Ascending aorta (tissue), 2 donors: ENCODE results near the gene ZBTB26. TPM values are rescaled to one million over a fixed set of nuclear protein-coding genes. Genes with fewer than 3 reads are reported as not detected.

ENCODE experiments used
- DNase-seq, 2 donors: peaks; one replicate each; pipeline ENCODE4 v3.0.0-alpha.2; 2019; ENCODE audit warnings: low spot score in 2 of 2
- H3K27ac ChIP-seq, 2 donors: fragments of 200-600 bp; sonication (generic); one replicate each; pipeline ENCODE4 v1.5.1; 2016 to 2017; ENCODE audit warnings: mild to moderate bottlenecking in 1 of 2
- H3K27me3 ChIP-seq: fragments of 200-600 bp; sonication (generic); one replicate; pipeline ENCODE4 v1.5.1; 2017
- H3K36me3 ChIP-seq, 2 donors: fragments of 200-600 bp; sonication (generic); one replicate each; pipeline ENCODE4 v1.5.1; 2016
- H3K4me1 ChIP-seq, 2 donors: fragments of 200-600 bp; sonication (generic); one replicate each; pipeline ENCODE4 v1.5.1; 2016 to 2017; ENCODE audit warnings: mild to moderate bottlenecking in 1 of 2
- H3K4me3 ChIP-seq, 2 donors: fragments of 200-600 bp; sonication (generic); one replicate each; pipeline ENCODE4 v1.5.1; 2016 to 2017; ENCODE audit warnings: mild to moderate bottlenecking in 1 of 2
- H3K9me3 ChIP-seq, 2 donors: fragments of 200-600 bp; sonication (generic); one replicate each; pipeline ENCODE4 v1.5.1; 2016
- intact Hi-C: fragments of 100-400 bp; cut with DNase I; formaldehyde crosslinking; loops from one replicate; pipeline ENCODE4 v1.15.1; 2023
- total RNA-seq: library from RNA; depleted of rRNA; stranded (reverse); fragments of >200 nt; gene quantifications from one replicate; pipeline ENCODE4 v1.1.0, GENCODE V29; 2016
- TF ChIP-seq, protein P1 (sequence below), 3 experiments: fragments of 200-600 bp in 2 of 3; fragments of 450-650 bp in 1 of 3; sonication (generic) in 2 of 3; IDR thresholded peaks; one replicate each; pipeline ENCODE4 v1.5.1; 2016 to 2019; ENCODE audit warnings: antibody characterized with exemption in 3 of 3, mild to moderate bottlenecking in 1 of 3, moderate library complexity in 1 of 3

ZBTB26 gene
- total RNA-seq, 1 donor from 2014 or later: 0.96 TPM

DNA sequence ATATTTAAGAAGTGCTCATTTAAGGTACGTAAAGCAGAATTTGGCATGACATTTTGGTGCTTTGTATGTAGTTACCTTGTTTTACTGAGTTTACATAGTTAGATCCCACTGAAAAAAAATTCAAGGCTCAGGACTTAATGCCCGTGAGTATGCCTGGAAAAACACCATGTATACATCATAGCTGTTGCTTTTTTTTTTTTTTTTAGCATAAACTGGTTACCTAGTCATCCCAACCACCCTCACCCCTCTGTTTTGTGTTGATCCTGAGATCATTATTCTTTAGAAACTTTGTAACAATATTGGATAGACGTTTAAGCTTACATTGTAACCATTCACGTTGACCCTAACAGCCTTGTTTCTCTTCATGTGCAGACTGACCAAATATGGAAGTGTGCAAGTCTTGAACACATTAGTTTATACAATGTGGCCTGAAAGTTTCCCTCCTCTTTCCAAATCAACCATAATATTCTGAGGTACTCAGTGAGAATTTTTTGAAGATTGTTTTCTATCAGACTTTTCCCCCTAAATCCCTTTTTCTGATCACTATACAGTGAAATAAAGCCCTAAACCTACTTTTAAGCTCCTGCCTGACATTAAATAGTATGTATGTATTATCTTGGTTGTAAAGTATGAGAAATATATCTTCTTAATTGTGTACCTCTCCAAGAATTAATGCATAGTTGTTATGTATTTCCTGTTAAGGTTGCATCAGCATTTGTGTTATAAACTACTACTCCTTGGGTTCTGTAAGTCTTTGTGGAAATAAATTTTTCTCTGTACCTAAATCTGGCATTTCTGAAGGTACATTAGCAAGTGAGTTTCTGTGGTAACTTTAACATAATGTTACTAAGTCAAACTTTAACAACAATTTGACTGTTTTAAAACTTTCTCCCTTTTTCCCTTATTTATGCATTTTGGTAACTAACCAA lies 13.9 kb upstream of the ZBTB26 start:
- no peak overlapping the region for H3K4me3 ChIP-seq
- H3K27me3 ChIP-seq: no peaks in the 10 kb centered on the region
- TF ChIP-seq, protein P1, sequence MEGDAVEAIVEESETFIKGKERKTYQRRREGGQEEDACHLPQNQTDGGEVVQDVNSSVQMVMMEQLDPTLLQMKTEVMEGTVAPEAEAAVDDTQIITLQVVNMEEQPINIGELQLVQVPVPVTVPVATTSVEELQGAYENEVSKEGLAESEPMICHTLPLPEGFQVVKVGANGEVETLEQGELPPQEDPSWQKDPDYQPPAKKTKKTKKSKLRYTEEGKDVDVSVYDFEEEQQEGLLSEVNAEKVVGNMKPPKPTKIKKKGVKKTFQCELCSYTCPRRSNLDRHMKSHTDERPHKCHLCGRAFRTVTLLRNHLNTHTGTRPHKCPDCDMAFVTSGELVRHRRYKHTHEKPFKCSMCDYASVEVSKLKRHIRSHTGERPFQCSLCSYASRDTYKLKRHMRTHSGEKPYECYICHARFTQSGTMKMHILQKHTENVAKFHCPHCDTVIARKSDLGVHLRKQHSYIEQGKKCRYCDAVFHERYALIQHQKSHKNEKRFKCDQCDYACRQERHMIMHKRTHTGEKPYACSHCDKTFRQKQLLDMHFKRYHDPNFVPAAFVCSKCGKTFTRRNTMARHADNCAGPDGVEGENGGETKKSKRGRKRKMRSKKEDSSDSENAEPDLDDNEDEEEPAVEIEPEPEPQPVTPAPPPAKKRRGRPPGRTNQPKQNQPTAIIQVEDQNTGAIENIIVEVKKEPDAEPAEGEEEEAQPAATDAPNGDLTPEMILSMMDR (IDR thresholded peaks at IDR 0.05): no peak
- no peaks in the 10 kb centered on the region for H3K9me3 ChIP-seq
- intact Hi-C loops: loop anchor here (5.0 kb wide), 1 partner anchor 32 kb away; no protein-coding TSS in a partner anchor
- peak overlapping the region in 1 of 2 donors; percentile 18 for H3K27ac ChIP-seq
- peaks cover 0 to 4% of the 10 kb centered on the region in 2 donors for H3K36me3 ChIP-seq
- peaks cover 11 to 26% of the 10 kb centered on the region in 2 donors for H3K4me1 ChIP-seq
- DNase-seq: no peak

DNA sequence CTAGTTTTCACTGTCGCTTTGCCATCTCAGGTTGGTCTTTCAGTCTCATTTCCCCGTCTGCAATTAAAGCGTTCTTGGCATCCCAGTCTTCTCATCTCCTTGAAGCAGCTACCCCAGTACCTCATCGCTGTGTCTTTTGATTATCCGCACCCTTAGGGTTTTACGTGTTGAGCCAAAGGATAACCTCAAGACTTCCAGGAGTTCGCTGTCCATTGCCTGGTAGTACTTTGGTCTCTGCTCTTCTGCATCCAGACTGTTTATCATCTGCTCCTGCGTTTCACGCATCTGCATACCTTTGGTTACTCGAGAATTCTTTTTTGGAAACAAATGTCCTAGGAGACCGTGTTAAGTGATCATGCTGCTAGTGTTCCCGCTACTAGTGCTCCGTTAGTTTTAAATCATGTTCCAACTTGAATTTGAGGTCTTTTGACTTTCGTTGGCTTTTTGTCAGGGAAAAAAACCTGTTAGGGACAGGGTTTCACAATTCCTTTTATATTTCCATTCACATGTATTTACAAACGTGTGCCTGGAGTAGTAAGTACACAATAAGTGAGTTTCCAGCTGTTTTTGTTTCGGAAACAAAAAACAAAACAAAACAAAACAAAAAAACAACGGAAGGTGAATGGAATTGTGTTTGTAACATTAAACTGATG lies 10.4 kb upstream of the ZBTB26 start:
- H3K9me3 ChIP-seq: no peaks in the 10 kb centered on the region
- intact Hi-C loops: loop anchor here (2.0 to 5.0 kb wide), 2 partner anchors 36 to 49 kb away; no protein-coding TSS in a partner anchor
- peak overlapping the region; percentile 90 to 93 for H3K27ac ChIP-seq
- H3K4me3 ChIP-seq: peak overlapping the region; percentile 96 to 97
- no peaks in the 10 kb centered on the region for H3K27me3 ChIP-seq
- H3K36me3 ChIP-seq: peaks cover 7 to 20% of the 10 kb centered on the region in 2 donors
- TF ChIP-seq, protein P1 (IDR thresholded peaks at IDR 0.05): no peak
- H3K4me1 ChIP-seq: peaks cover 11 to 18% of the 10 kb centered on the region in 2 donors
- no peak for DNase-seq

DNA sequence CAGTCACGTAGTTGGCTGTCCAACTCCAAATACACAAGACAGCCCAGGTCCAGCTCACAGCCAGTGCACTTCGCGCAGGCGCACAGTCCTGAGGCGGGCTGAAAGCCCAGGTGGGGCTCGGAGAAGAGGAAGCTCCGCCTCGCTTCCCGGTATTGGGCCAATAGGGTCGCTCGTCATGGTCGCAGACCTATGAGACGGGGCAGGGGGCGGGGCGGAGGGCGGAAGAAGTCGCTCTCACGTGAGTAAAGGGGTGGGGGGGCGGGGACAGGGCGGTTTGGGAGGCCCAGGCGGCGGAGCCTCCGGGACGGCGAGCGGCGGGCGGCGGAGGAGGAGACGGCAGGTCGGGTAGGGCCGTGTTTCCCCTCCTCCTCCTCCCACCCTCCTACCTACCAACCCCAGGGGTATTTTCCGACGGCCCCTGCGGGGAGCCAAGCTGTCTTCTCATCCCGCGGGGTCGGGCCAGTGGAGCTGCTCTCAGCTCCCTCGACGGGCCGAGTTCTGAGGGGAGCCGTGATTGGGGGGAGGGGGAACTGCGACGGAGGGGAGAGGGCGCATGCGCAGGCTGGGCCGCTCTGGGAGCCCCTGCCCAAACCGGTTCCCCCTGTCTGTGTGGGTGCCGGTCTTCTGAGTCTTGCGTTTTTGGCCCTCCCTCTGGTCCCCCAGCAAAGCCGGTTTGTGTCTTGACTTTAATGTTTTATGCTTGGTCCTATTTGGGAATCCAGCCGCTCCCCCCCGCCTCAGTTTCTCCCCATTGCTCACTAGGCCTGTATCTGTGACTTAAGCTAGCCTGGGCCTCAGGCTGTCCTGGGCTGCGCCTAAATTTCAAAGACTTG lies 9.7 kb upstream of the ZBTB26 start, which contains the start of gene RABGAP1:
Gene RABGAP1, plus strand, starts transcription at position 272 of the 833 bp plus-strand sequence. CDS start 16,040 bp downstream, outside the sequence.
- Histone ChIP-seq H3K27me3 (no peaks in the 10 kb centered on the region), H3K9me3 (no peaks in the 10 kb centered on the region), H3K4me1 (peaks cover 9 to 13% of the 10 kb centered on the region in 2 donors), H3K36me3 (peaks cover 13 to 21% of the 10 kb centered on the region in 2 donors), H3K4me3 (peak within 1 kb of the TSS; percentile 96 to 97), H3K27ac (peak within 1 kb of the TSS; percentile 90 to 93)
- peak; percentile 97 to 100 for DNase-seq
- intact Hi-C loops: loop anchor here (1.0 to 5.0 kb wide), 4 partner anchors 10 to 50 kb away; partner anchors contain the start of genes RC3H2 and ZBTB26
- TF ChIP-seq, protein P1 (IDR thresholded peaks at IDR 0.05): no peak

DNA sequence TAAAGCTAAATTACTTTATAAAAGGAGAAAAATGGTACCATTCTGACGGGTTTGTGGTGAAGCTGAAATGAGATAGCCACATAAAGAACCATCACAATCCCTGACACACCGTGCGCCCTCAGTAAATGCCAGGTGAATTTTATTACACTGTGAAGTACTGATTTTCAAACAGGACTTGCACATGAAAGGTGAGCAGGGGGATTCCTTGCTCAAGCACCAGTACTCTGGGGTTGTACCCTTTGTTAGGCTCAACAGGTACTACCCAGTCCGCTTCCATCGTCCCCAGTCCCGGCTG lies 9.1 kb upstream of the ZBTB26 start:
- Histone ChIP-seq H3K36me3 (peaks cover 13 to 21% of the 10 kb centered on the region in 2 donors), H3K4me3 (peak overlapping the region; percentile 96 to 97), H3K27me3 (no peaks in the 10 kb centered on the region), H3K9me3 (no peaks in the 10 kb centered on the region), H3K27ac (peak overlapping the region; percentile 61 to 69), H3K4me1 (peaks cover 8 to 9% of the 10 kb centered on the region in 2 donors)
- DNase-seq: no peak
- TF ChIP-seq, protein P1 (IDR thresholded peaks at IDR 0.05): no peak
- intact Hi-C loops: loop anchor here (1.0 to 5.0 kb wide), 4 partner anchors 9 to 50 kb away; partner anchors contain the start of genes RC3H2 and ZBTB26

DNA sequence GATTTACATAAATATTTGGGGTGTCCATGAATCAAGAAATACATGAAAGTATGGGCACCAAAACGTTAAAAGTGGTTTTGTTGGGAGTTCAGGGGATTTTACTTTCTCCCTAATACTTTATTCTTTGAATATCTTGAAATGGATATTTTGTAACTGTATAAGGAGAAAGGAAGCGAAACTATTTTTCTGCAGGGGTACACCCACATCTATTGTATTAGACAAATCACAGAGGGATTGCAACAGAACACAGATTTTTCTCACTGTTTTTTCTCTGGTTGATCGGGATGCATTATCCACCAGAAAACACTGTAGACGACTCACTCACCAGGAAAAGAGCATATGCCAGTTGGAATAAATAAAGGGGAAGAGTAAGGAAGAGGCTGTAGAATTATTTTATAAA lies 8.3 kb upstream of the ZBTB26 start:
- peaks cover 6 to 9% of the 10 kb centered on the region in 2 donors for H3K4me1 ChIP-seq
- no peaks in the 10 kb centered on the region for H3K27me3 ChIP-seq
- no peaks in the 10 kb centered on the region for H3K9me3 ChIP-seq
- H3K4me3 ChIP-seq: no peak overlapping the region
- peaks cover 13 to 19% of the 10 kb centered on the region in 2 donors for H3K36me3 ChIP-seq
- TF ChIP-seq, protein P1 (IDR thresholded peaks at IDR 0.05): no peak
- DNase-seq: no peak
- intact Hi-C loops: no loop called here
- H3K27ac ChIP-seq: no peak overlapping the region
